ENCODE measurements around the gene P2RY12.
"Not testable (repeated sequence)": the region's sequence is repeated elsewhere in the genome, so short reads cannot be mapped to it uniquely, and the experiment has no call there.

Gene P2RY12

GRCh38 chr3:151393941-151394340 lies 9.4 kb upstream of the P2RY12 start:
- no peak for TF ChIP-seq CSRNP3 (CRISPR knock-in tag; IDR thresholded peaks at IDR 0.05)
- no peak for TF ChIP-seq PATZ1 (CRISPR knock-in tag; IDR thresholded peaks at IDR 0.05; ENCODE audit: borderline replicate concordance)
- no peak for TF ChIP-seq GLIS3 (CRISPR knock-in tag; IDR thresholded peaks at IDR 0.05)
- no peak for TF ChIP-seq ESRRG (CRISPR knock-in tag; IDR thresholded peaks at IDR 0.05)
- TF ChIP-seq ZFP30 (CRISPR knock-in tag; IDR thresholded peaks at IDR 0.05), result no peak
- TF ChIP-seq CSDC2 (CRISPR knock-in tag; IDR thresholded peaks at IDR 0.05), result no peak
- no peak for TF ChIP-seq ZFP3 (CRISPR knock-in tag; IDR thresholded peaks at IDR 0.05)
- no peak for TF ChIP-seq POU6F1 (CRISPR knock-in tag; IDR thresholded peaks at IDR 0.05; ENCODE audit: borderline replicate concordance, low read depth)
- ATAC-seq, result no peak

GRCh38 chr3:151393146-151393830 lies 8.7 kb upstream of the P2RY12 start:
- ATAC-seq, result no peak
- TF ChIP-seq ZNF70 (CRISPR knock-in tag; IDR thresholded peaks at IDR 0.05), result no peak
- no peak for TF ChIP-seq ZFP30 (CRISPR knock-in tag; IDR thresholded peaks at IDR 0.05)
- TF ChIP-seq SNAI2 (CRISPR knock-in tag; IDR thresholded peaks at IDR 0.05), result no peak
- TF ChIP-seq CSDC2 (CRISPR knock-in tag; IDR thresholded peaks at IDR 0.05), result no peak
- TF ChIP-seq BACH2 (CRISPR knock-in tag; IDR thresholded peaks at IDR 0.05; ENCODE audit: borderline replicate concordance), result no peak
- no peak for TF ChIP-seq POU6F1 (CRISPR knock-in tag; IDR thresholded peaks at IDR 0.05; ENCODE audit: borderline replicate concordance, low read depth)
- TF ChIP-seq ARNTL (CRISPR knock-in tag; IDR thresholded peaks at IDR 0.05; ENCODE audit: borderline replicate concordance, low read depth), result no peak
- no peak for TF ChIP-seq OSR1 (CRISPR knock-in tag; IDR thresholded peaks at IDR 0.05)
- no peak for TF ChIP-seq ZFP3 (CRISPR knock-in tag; IDR thresholded peaks at IDR 0.05)
- TF ChIP-seq PPARA (CRISPR knock-in tag; IDR thresholded peaks at IDR 0.05; ENCODE audit: borderline replicate concordance), result no peak
- TF ChIP-seq GLIS3 (CRISPR knock-in tag; IDR thresholded peaks at IDR 0.05), result no peak
- no peak for TF ChIP-seq CSRNP3 (CRISPR knock-in tag; IDR thresholded peaks at IDR 0.05)
- TF ChIP-seq PATZ1 (CRISPR knock-in tag; IDR thresholded peaks at IDR 0.05; ENCODE audit: borderline replicate concordance), result no peak
- no peak for TF ChIP-seq ZC3H10 (CRISPR knock-in tag; IDR thresholded peaks at IDR 0.05)
- no peak for TF ChIP-seq TCF4 (CRISPR knock-in tag; IDR thresholded peaks at IDR 0.05; ENCODE audit: borderline replicate concordance)
- TF ChIP-seq TSHZ2 (CRISPR knock-in tag; IDR thresholded peaks at IDR 0.05), result no peak
- no peak for TF ChIP-seq RARB (CRISPR knock-in tag; IDR thresholded peaks at IDR 0.05)
- TF ChIP-seq ESRRG (CRISPR knock-in tag; IDR thresholded peaks at IDR 0.05), result no peak
- TF ChIP-seq ZNF8 (CRISPR knock-in tag; IDR thresholded peaks at IDR 0.05), result no peak
- TF ChIP-seq ISL1 (CRISPR knock-in tag; IDR thresholded peaks at IDR 0.05), result no peak

- ATAC-seq, result not testable (repeated sequence)
Measured at GRCh38 chr3:151392191-151392590, 7.6 kb upstream of the P2RY12 start.
